CD4-positive, alpha-beta T cell treated with Interleukin-4 for 1 hour (primary cell): Measurements from ENCODE around the gene NAMPT.
"Not testable (repeated sequence)": the region's sequence is repeated elsewhere in the genome, so short reads cannot be mapped to it uniquely, and the experiment has no call there.

ENCODE experiments used
- DNase-seq, 2 donors: peaks; one replicate each; pipeline ENCODE4 v3.0.0-alpha.2; 2020 to 2022

The NAMPT gene

DNA sequence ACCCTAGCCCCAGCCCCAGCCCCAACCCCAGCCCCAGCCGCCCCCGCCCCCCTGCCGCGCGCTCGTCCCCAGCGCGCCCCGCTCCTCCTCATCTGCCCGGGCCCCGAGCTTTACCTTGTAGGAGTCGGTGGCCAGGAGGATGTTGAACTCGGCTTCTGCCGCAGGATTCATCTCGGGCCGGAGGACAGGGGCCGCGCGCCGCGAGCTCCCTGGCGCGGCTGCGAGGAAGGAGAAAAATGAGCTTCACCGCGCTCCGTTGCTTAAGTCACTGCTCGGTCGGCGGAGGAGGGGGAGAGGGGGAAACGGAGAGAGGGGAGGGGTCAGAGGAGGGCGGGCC, at the start of gene NAMPT:
Gene NAMPT (minus strand): TSS at position 270 of the 337 bp plus-strand sequence. CDS start 99 bp downstream, at position 171.
- no peak for DNase-seq

DNA sequence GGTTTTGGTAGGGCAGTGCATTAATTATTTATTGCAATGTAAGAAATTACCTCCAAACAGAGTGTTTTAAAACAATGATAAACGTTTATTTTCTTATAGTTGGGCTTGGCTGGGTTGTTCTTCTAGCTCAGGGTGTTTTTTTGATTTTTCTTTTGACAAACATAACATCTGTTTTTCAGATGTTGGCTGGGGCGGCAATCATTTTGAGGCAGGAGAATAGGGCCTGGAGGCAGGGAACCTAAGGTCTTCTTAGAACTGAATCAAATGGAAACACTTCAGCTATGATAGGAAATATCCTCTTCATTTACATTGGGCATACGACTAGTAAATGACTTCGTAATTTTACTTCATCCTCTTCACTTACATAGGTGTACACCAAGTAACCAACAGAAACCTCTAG, 47.4 kb upstream of the NAMPT start:
- no peak for DNase-seq

DNA sequence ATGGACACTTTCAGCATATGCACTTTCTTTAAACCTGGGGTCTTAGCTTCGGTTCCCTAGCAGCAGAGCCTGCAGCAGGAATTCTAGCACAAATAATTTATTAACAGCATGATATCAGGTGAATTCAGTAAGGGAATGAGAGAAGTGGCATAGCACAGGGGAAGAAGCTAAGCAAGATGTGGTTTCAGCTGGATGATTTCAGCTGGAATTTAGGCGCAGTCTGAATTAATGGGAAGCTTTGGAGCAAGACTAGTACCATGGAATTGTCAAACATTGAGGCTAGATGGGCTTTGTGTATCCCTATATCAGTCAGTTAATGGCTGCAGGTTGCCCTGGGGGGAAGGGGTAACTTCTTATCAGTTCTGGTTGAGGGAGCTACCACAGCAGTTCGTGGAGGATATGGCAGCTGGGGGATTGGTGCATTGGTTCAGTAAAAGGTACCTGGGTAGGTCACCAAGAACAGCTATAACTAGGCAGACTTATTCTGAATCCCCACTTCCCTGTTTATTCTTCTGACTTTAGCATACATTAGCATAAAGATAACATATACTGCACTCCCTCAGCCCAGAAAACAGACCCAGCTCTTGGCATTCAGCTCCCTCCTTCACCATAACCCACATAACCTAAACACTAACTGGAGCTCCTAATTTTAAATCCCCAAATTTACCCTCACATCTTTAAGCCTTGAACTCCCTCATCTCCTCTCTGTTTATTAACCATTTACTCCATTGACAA, 46.8 kb upstream of the NAMPT start:
- DNase-seq, result no peak

DNA sequence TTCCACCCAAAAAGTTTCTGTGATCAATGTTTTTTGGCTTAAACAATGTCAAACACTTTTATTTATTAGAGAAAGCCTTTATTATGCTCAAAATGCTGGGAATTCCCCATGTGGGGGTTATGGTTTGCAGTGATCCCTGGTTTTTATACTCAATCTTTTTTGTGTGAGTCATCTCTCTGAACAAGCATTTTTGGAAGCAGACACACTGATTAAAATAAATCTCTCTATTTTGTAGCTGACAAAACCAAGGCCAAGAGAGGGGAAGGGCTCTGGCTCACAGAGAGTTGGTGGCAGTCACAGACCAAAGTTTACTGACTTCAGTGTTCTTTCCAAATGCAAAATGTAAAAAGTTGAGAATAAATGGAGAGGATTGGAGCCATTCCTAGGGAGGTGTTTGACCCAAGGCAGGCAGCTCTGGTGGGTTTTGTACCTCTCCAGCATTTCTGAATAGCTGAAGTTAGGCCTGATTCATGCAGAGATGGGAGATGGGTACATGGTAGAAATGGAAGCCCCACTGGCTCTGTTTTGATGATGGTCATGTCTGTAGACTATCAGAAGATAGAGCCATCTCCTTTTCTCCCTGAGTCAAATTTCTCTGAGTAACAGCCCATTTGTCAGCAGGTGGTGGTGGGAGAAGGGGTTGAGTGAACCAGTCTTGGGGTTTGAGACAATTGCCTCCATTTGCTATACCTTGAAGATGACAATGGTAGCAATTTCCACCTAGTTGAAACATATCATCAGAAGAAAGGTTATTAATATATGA, 45.4 kb upstream of the NAMPT start:
- DNase-seq, result no peak

GRCh38 chr7:106329408-106329807, 44.6 kb upstream of the NAMPT start:
- no peak for DNase-seq

DNA sequence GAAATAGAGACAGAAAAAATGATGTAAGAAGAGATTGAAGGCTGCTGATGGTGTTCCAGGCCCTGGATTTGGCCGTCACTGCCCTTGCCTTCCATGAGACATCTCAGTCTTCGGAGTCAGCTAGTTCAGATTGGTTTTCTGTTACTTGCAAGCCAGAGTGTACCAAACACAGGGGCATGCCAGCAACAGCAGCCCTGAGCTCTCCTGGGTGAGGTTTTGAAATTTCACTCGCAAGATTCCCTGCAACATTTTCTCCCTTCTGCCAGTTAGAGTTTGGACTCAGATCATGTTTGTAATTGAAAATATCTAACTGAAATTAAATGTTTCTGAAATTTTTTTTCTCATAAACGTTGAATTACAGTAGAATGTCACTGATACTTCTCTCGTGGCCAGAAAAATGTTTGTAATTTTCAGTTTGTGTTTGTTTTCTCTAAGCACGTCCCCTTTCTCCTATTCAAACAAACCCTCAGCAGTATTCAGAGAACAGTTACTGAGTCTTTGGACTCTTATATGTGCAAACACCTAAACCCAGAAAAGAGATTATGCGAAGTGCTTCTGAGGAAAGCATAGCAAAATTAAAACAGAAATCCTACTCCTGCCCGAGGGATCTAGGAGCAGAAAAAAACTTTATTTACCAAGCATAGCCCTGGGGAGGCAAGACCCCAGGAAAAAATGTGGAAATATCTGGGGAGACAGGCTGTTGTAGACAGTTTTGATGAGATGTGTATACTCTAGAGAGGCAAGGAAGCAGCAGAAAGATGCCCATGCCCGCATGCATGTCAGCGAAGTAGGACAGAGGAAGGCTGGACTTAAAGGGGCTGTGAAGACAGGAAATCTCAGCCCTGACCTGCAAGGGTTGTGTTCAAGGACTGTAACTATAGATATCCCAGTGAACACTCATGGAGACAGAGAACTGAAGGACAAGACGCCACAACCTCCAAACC, 43.0 kb upstream of the NAMPT start:
- DNase-seq, result no peak

DNA sequence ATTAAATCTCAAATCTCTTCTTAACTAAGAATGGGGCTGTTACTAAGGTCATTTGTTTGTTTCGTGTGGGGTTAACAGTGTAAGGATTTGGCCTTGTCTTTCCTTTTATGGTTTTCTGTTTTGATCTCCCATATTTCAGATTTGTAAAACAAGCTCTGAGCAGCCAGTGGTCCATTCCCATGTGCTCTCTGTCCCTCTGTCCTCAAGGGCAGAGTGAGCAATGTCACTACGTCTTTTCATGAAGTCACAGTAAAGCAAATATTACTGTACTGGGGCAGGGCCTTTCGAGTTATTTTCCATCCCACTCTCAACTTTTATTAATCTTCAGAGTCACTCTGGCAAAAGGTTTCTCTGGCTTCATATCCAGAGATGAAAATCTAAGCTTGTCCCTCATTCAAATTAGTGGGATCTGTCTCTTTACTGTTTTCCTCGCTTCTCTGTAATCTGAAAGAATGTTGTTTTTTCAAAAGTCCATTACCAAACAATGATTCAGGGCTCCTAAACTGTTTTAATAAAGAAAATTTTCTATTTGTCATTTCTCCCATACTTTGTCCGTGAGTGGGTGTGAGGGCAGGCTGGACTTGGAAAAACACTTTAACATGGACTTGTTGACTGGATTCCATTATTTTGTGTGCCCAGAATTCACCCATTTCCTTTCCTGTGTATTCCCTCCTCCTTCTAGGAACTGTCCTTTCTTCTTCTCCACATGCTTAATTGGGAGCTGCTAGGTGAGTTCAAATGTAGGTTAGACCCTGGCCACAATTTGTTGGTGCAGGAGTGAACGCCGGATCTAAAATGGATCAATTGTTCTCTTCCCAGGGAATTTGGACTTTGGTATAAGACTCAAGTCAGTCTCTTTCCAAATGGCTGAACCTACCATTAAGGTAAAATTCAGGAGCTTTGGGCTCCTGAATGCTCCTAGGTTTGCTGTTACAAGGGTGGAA, 42.1 kb upstream of the NAMPT start:
- no peak for DNase-seq

DNA sequence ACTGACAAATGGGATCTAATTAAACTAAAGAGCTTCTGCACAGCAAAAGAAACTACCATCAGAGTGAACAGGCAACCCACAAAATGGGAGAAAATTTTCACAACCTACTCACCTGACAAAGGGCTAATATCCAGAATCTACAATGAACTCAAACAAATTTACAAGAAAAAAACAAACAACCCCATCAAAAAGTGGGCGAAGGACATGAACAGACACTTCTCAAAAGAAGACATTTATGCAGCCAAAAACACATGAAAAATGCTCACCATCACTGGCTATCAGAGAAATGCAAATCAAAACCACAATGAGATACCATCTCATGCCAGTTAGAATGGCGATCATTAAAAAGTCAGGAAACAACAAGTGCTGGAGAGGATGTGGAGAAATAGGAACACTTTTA, 39.7 kb upstream of the NAMPT start:
- not testable (repeated sequence) for DNase-seq

GRCh38 chr7:106320254-106320770, 35.5 kb upstream of the NAMPT start:
- DNase-seq, result not testable (repeated sequence)

GRCh38 chr7:106318482-106318881, 33.7 kb upstream of the NAMPT start:
- DNase-seq, result no peak

DNA sequence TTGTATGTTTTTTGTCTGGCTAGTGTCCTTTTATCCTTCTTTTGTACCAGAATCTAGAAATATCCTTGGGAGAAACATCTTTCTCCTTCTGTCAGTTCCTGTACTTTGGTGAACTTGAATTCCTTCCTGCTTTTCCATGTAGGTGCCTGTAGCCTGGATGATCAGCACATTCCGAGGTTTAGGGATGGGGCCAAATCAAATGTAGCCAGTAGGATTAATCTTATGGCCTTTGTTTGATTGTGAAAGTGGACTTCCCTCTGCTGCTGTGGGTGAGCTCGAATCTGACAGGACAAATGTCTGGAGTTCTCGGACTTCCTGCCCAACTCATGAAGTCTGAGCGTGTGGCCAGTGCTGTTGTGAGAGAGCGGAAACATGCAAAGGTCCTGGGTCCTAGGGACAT, 33.2 kb upstream of the NAMPT start:
- no peak for DNase-seq

- DNase-seq, result no peak
Observed at GRCh38 chr7:106316947-106317346, 32.2 kb upstream of the NAMPT start.

- DNase-seq, result no peak
Observed at GRCh38 chr7:106314875-106315274, 30.1 kb upstream of the NAMPT start.

DNA sequence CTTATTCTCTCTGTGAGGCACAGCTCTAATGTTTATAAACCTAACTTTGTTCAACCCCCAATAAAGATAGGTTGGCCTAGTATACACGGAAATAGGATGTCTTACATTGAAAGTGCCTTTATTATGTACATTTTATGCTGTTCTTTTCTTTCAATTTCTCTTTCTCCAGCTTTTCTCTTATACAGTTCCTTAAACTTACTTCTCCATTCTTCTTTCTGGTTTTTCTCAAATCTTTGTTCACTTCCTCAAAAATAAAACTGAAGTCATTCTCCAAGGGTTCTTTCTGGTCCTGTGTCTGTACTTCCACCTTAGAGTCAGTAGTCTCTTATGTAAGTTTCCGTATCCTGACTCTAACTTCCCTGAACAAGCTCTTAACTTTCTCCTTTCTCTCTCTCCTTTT, 29.2 kb upstream of the NAMPT start:
- peak in 1 of 2 donors; percentile 15 for DNase-seq

DNA sequence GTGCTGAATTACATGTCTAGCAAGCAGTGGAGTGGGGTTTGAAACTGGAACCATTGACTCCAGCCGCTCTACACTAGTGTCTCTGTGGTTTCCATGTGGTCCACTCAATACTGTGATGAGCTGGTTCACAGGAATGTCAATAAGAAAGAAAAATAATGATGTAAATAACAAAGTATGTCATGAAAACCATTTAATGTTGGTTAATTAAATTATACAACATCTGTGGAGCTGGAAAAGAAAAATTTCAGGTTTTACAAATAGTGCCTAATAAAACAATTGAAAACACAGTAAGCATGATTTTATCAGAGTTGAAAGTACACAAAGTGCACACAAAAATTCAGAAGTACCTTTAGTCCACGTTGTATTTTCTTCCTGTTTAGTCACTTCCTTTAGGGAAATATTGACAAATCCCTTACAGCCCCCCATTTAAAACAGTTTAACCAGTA, 28.7 kb upstream of the NAMPT start:
- no peak for DNase-seq

GRCh38 chr7:106312906-106313305, 28.1 kb upstream of the NAMPT start:
- no peak for DNase-seq

GRCh38 chr7:106312099-106312871, 27.5 kb upstream of the NAMPT start:
- DNase-seq, result no peak

- no peak for DNase-seq
Observed at GRCh38 chr7:106309362-106309761, 24.6 kb upstream of the NAMPT start.

DNA sequence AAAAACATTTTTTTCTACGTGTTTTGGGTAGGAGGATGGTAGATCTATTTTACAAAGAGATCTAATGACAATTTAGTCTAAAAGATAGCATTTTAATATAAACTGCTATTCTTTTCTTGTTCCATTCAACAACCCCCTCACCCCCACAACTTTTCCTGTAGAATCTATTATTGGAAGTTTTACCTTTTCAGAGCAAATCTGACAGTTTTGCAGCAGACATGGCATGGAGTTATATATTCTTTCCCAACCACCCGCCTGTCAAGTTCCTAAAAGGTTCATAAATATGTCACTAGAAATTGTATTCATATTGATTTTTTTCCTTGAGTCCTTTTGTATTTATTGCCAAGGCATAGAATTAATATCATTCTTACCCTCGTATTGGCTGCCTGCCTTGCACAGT, 21.5 kb upstream of the NAMPT start:
- DNase-seq, result no peak

DNA sequence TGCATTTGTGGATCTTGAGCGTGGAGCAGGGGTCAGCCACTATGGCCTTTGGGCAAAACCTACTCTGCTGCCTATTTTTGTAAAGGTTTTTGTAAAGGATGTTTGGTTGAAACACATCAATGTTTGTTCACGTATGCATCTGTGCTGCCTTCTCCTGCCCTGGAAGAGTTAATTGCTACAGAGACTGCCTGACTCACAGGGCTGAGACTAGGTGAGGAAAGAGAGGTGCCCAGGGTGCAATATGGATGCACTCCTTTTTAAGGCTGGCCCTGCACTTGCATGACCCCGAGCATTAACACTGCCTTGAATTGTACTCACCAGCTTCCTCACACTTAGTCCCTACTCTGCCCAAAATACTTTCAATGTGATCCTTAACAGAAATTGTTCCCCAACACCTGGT, 20.9 kb upstream of the NAMPT start:
- no peak for DNase-seq

- DNase-seq, result no peak
Observed at GRCh38 chr7:106304568-106304967, 19.8 kb upstream of the NAMPT start.
